Superior temporal gyrus (tissue), 1 donor: ENCODE data around the gene VGLL3.

ENCODE experiments used
- DNase-seq: peaks from one replicate; pipeline ENCODE4 v3.0.0-alpha.2; 2016; ENCODE audit errors: extremely low spot score

The VGLL3 gene

GRCh38 chr3:86950717-86951116 lies 40.2 kb downstream of the VGLL3 start:
- DNase-seq: no peak

- no peak for DNase-seq
These were observed 41.1 kb downstream of the VGLL3 start for GRCh38 chr3:86949850-86950249.

- DNase-seq: no peak
These were observed 42.1 kb downstream of the VGLL3 start for GRCh38 chr3:86948822-86949221.

GRCh38 chr3:86942206-86942605 lies 48.7 kb downstream of the VGLL3 start:
- no peak for DNase-seq

GRCh38 chr3:86938416-86939105 lies 52.4 kb downstream of the VGLL3 start:
- DNase-seq: no peak

GRCh38 chr3:86937306-86937791 lies 53.6 kb downstream of the VGLL3 start:
- DNase-seq: no peak

GRCh38 chr3:86934851-86935250 lies 56.1 kb downstream of the VGLL3 start:
- DNase-seq: no peak

- DNase-seq: no peak
These were observed 60.1 kb downstream of the VGLL3 start for GRCh38 chr3:86930831-86931230.

- DNase-seq: no peak
These were observed 60.8 kb downstream of the VGLL3 start for GRCh38 chr3:86930181-86930580.

- no peak for DNase-seq
These were observed 61.9 kb downstream of the VGLL3 start for GRCh38 chr3:86929046-86929445.

- no peak for DNase-seq
These were observed 67.9 kb downstream of the VGLL3 start for GRCh38 chr3:86923071-86923491.

GRCh38 chr3:86921971-86922680 lies 68.8 kb downstream of the VGLL3 start:
- no peak for DNase-seq

- no peak for DNase-seq
These were observed 76.3 kb downstream of the VGLL3 start for GRCh38 chr3:86914670-86915069.

- DNase-seq: peak; percentile 43
These were observed 77.8 kb downstream of the VGLL3 start for GRCh38 chr3:86913160-86913559.

GRCh38 chr3:86895202-86895601 lies 95.7 kb downstream of the VGLL3 start:
- DNase-seq: no peak

GRCh38 chr3:86890741-86891396 lies 100.1 kb downstream of the VGLL3 start:
- DNase-seq: no peak
